Stimulated activated CD8-positive, alpha-beta memory T cell treated with anti-CD3 and anti-CD28 coated beads, Interleukin-15, amount 100 ng/mL, for 24 hours (primary cell): ENCODE data around the gene ECSCR.
"Not testable (repeated sequence)": the region's sequence is repeated elsewhere in the genome, so short reads cannot be mapped to it uniquely, and the experiment has no call there.

ENCODE experiments used
- DNase-seq: peaks from one replicate; pipeline ENCODE4 v3.0.0-alpha.2; 2020; ENCODE audit warnings: low read depth

Gene ECSCR

DNA sequence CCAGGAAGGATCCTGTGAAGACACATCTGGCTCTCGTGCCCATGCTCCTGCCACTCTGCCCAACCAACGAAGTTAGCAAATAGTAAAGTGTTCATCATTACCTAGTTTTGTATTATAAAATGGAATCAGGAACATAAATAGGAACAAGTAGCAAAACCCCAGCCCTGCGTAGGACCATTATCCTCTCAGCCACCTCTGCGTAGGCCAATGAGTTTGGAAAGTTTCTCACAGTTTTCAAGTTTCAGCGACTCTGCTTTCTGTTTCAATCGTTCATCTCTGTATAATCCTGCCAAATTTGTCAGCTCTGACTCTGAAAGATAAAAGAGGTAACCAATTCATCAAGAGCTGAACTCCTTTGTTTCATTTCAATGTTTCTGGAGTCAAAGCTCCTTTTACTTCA is 48.6 kb downstream of the ECSCR start:
- DNase-seq = no peak

- DNase-seq = no peak
These were observed 49.4 kb downstream of the ECSCR start for GRCh38 chr5:139413153-139413552.

GRCh38 chr5:139410993-139411828 is 51.3 kb downstream of the ECSCR start:
- DNase-seq = no peak

DNA sequence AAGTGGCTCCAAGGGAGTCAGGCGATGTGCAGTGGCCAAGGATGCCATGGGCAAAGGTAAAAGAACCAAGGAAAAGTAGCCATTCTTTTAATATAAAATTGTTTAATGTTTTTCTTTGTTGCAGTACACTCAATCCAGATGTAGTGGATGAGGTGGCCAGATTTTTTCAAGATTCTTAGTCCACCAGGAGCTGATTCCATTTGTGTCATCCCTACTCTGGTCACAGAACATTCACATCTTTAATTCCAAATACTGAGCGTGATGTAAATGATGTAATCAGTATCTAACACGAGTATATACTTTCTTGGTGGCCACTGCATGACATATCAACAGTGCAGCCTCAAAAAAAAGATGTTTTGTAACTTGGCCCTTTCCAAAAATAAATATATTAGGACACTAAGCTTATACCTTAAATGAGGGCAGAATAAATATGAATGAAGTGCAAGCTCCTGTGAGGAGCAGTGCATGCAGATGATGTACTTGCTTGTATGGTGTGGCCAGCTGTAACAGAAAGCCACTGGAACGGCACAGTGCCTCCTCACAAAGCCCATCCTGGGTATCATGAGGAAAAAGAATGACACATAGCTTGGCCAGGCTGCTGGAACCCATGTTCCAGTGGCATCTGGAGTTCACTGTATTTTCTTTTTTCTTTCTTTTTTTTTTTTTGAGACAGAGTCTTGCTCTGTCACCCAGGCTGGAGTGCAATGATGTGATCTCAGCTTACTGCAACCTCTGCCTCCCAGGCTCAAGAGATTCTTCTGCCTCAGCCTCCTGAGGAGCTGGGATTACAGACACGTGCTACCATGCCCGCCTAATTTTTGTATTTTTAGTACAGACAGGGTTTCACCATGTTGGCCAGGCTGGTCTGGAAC is 52.2 kb downstream of the ECSCR start:
- DNase-seq = no peak

GRCh38 chr5:139409116-139409515 is 53.4 kb downstream of the ECSCR start:
- DNase-seq = not testable (repeated sequence)

DNA sequence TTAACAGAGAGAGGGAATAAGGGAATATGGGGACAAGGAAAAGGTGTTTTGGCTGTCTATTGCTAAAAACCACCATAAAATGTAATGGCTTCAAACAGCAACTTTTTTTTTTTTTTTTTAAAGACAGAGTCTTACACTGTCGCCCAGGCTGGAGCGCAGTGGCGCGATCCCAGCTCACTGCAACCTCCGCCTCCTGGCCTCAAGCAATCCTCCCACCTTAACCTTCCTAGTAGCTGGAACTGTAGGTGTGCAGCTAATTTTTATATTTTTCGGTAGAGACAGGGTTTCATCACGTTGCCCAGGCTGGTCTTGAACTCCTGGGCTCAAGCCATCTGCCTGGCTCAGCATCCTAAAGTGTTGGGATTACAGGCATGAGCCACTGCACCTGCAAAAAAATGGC is 54.4 kb downstream of the ECSCR start:
- DNase-seq = no peak

DNA sequence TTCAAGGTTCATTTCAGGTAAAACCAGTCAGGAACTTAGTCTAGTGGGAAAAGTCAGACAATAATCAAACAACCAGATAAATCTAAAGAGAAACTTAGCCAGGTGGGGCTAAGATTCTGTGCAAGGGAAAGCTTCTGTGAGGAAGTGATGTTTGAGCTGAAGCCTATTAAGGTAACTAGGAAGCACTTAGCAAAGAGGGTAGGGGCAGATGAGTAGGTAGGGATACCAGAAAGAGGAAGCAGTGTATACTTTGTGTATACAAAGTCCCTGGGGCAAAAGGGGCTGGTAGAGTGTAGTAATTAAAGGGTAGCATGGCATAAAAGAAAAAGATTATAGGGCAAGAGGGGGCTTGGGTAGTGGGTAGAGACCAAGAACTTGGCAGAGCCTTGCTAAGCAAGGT is 55.0 kb downstream of the ECSCR start:
- no peak for DNase-seq

DNA sequence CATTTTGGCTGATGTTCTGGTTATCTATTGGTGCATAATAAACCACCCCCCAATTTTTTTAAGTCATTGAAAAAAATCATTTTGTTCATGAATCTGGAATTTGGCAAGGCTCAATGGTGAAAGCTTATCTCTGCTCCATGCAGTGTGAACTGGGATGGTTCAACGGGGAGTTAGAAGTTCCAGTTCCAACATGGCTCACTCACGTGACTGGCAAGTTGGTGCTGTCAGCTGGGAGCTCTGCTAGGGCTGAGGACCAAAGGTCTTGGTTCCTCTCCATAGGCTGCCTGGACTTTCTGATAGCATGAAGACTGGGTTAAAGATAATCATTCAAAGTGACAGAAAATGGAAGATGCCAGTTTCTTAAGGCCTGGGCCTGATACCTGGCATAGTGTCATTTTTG is 55.6 kb downstream of the ECSCR start:
- DNase-seq = no peak

- DNase-seq = no peak
These were observed 58.1 kb downstream of the ECSCR start for GRCh38 chr5:139404484-139404840.

GRCh38 chr5:139403787-139404483 is 58.6 kb downstream of the ECSCR start, which contains the start of gene SPATA24:
Gene SPATA24, minus strand, starts transcription at chr5:139404089. Its CDS starts 29 bp downstream, at chr5:139404060.
- DNase-seq = peak; percentile 90

DNA sequence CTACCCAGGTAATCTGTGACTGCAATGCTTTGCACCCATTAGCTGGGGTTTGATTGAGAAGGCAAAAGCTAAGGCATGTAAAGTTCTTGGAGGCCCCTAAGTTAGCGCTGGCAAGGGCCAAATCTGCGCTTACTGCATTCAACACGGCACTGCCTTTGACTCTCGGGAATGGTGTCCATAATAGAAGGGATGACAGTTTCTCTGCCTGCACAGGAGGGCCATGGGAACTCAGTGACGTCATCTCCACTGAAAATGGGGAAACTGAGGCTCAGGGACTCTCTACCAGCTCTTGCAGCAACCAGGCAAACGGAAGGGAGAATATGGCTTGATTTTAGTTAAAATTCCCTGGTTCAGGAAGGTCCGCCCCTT is 59.1 kb downstream of the ECSCR start:
- no peak for DNase-seq

DNA sequence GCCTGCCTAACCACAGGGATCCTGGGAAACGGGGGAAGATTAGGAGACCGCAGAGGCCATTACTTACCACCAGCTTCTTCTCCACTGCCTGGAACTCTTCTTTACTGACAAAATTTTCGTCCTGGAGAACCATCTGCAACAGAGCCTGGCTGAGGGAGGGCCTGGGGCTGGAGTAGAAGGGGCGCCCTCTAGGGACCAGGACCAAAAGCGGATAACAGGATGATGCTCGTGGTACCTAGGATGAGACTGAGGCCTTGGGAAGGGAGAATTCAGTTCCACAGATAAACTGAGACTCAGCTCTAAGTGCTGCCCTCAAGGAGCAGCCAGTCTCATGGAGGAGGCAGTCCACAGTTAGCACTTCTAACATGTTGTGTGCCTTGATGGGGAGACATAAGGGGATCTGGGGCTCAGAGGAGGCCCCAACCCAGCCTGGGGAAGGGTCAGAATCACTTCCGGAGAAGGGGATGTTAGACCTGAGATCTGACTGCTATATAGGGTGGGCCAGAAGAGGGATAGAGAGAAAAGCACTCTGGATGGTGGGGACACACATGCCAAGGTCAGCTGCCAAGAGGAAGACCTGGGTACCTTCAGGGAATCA is 59.9 kb downstream of the ECSCR start:
- DNase-seq = no peak

DNA sequence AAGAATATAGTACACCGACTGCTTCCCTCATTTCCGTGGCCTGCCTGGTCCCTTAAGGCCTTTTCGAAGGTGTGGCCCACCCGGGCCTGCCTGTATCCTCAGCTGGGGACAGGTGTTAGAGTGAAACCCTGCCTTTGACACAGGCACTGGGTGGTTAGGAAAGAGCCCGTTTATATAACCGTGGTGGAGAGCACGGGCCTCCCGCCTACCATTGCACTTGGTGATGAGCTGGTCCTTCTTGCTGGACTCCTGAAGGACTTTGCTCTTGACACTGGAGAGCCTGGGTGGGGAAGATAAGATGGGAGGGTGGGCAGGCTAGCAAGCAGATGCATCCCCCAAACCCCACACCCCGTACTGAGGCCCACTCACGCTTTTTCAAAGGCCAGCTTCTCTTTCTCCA is 61.0 kb downstream of the ECSCR start:
- DNase-seq = no peak

DNA sequence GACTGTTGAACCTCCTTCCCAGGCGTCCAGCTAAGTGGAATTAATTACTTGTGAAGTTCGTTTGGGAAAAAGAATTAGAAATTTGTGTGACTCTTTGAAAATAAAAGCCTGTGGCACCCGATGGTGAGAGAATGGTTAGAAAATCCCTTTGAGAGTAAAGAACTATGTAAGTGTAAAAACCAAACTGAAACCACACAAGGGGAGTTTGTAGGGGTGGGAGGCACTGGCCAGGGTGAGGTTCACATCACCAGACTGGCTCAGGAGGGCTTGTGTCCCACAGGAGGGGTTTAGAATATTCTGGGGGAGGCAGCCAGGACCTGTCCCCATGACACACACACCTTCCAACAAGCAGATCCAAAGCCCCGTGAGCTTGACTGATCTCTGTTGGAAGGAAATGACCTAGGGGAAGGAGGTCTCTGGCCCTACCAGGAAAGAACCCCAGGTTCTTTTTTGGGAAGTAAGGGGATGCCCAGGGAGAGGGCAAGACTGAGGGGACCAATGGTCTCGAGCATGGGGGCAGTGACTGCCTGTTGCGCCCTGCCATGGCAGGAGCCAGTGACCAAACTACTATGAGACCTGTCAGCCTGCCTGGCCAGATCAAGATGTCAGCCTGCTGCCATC is 62.9 kb downstream of the ECSCR start:
- no peak for DNase-seq
